GM12874 (cell line): ENCODE measurements around the gene NMS.

Source experiments
- TF ChIP-seq, protein P1 (sequence below): IDR thresholded peaks from 2 replicates; pipeline ENCODE4 v1.5.1; 2011; ENCODE audit warnings: low read depth, mild to moderate bottlenecking, control low read depth, low read length, moderate library complexity; ENCODE audit not compliant: insufficient read depth

Gene NMS, protein sequence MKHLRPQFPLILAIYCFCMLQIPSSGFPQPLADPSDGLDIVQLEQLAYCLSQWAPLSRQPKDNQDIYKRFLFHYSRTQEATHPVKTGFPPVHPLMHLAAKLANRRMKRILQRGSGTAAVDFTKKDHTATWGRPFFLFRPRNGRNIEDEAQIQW

DNA sequence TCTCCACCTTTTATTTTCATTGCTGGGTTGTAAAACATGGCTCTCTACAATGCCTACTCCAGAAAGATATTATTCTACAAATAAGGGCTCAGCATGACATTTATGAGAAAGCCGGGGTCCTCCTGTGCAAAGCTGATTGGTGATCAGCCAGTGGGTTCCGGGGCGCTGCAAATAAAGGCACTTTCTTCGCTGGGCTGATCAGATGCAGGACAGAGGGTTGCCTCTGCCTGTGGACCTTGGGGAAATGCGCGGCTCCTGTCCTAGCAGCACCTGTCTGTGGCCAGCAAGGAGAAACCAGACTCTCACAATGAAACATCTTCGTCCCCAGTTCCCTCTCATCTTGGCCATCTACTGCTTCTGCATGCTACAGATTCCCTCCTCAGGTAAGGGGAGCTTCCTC is at the start of gene NMS:
Gene NMS, plus strand, starts transcription at position 301 of the 400 bp plus-strand sequence. Its CDS starts 7 bp downstream, at position 308.
- TF ChIP-seq, protein P1, sequence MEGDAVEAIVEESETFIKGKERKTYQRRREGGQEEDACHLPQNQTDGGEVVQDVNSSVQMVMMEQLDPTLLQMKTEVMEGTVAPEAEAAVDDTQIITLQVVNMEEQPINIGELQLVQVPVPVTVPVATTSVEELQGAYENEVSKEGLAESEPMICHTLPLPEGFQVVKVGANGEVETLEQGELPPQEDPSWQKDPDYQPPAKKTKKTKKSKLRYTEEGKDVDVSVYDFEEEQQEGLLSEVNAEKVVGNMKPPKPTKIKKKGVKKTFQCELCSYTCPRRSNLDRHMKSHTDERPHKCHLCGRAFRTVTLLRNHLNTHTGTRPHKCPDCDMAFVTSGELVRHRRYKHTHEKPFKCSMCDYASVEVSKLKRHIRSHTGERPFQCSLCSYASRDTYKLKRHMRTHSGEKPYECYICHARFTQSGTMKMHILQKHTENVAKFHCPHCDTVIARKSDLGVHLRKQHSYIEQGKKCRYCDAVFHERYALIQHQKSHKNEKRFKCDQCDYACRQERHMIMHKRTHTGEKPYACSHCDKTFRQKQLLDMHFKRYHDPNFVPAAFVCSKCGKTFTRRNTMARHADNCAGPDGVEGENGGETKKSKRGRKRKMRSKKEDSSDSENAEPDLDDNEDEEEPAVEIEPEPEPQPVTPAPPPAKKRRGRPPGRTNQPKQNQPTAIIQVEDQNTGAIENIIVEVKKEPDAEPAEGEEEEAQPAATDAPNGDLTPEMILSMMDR = no peak

DNA sequence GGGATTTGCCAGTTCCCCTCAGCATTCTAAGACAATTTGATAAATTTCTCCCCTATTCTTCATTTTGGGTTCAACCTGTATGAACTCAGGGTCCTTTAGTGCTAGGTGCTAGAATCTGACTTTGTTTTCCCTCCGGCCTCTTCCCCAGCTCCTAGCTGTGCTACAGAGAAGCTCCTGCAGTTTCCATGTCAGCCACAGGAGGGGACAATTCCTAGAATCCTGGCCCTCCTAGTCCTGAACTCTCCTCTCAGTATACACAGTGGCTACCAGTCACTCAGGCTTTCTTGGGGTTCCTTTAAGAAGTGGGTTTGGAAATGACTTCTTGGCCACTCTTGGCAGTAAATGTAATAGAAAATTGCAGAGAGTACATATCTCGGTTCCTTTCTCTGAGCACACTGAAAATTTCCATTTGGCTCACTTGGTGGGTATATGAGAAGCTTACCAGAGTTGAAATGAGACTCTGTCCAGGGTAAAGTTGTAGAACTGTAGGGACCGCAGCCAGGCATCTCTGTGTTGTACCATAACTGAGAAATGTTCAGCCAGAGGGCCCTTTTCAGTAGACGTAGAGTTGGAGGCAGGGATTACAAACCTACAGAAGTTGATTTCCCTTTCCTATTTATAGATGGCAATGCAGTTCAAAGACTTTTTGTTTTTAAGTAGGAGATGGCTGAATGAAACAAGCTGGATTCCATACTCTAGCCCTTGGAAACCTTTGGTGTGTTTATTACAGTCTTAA is 47.8 kb upstream of the NMS start:
- TF ChIP-seq, protein P1 = 0 out of 2 replicates have a peak, but pooled peaks have one; percentile 5

DNA sequence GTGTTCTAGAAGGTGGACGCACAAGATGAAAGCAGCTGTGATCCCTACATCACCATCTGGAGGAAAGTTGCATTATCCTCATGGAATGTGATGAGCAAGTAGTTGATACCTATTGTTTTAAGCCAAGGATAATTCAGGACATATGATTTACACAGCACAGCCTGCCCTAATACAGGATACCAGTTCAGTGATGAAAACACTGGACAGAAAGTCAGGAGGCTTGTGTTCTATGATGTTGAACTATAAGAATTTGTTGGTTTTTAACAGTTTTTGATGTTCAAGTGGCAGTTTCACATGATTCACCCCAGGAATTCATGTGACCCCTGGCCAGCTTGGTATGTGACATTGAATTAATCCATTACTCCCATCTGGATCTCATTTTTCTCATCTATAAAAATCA is 46.7 kb upstream of the NMS start:
- TF ChIP-seq, protein P1 = no peak

DNA sequence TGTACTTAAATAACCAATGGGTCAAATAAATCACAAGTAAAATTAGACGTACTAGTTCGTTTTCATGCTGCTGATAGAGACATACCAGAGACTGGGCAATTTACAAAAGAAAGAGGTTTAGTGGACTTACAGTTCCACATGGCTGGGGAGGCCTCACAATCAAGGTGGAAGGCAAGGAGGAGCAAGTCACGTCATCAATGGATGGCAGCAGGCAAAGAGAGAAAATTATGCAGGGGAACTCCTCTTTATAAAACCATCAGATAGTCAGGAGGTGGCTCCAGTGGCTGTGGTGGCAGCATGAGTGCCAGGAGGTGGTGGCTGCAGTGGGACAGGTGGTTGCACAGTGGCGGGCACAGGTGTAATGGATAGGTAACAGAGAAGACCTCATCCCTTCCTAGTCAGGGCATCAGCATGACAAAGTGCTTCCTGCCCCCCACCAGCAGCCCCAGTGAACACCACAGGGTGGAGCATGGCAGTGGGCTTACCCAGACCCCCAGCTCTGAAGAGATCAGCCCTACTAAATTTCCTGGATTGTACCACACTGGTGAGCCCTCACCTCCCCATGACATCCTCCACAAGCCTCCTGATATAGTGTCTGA is 45.9 kb upstream of the NMS start:
- TF ChIP-seq, protein P1 = no peak

DNA sequence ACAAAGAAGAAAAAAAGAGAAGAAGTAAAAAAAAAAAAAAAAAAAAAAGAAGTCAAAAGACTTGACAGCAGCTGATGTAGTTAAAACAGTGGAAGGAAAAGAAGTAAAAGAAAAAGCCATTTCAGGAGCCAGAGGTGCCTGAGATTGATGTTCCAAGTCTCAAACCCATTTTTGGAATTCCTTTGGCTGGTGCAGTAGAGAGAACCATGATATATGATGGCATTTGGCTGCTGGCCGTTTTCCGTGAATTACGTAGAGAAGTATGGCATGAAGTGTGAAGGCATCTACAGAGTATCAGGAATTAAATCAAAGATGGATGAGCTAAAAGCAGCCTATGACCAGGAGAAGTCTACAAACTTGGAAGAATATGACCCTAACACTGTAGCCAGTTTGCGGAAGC is 45.2 kb upstream of the NMS start:
- TF ChIP-seq, protein P1 = no peak

DNA sequence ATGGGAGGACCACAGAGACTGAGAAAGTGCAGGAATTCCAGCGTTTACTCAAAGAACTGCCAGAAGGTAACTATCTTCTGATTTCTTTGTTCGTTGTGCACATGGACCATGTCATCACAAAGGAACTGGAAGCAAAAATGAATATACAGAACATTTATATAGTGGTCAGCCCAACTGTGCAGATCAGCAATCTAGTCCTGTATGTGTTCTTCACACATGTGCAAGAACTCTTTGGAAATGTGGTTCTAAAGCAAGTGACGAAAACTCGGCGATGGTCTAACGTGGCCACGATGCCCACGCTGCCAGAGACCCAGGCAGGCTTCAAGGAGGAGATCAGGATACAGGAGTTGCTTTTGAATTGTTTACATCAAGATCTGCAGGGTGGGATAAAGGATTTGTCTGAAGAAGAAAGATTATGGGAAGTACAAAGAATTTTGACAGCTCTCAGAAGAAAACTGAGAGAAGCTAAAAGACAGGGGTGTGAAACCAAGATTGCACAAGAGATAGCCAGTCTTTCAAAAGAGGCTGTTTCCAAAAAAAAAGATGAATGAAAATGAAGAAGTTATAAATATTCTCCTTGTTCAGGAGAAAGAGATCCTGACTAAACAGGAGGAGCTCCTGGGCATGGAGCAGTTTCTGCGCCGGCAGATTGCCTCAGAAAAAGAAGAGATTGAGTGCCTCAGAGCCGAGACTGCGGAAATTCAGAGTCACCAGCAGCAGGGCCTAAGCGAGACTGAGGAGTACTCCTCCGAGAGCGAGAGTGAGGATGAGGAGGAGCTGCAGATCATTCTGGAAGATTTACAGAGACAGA is 44.5 kb upstream of the NMS start:
- TF ChIP-seq, protein P1 = no peak

DNA sequence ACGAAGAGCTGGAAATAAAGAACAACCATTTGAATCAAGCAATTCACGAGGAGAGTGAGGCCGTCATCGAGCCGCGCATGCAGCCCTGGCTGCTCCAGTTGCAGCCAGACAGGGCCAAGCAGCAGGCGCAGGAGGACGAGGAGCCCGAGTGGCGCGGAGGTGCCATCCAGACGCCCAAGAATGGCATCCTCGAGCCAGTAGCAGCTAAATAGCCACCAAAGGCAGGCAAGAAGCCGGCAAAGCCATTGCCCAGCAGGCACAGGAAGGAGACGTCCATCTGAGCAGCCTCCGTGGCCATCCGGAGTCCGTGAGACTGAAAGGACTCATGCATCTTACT is 43.9 kb upstream of the NMS start:
- TF ChIP-seq, protein P1 = no peak
